Astrocyte (in vitro differentiated cells and primary cell): ENCODE measurements around the gene SRCAP. TPM values are rescaled to one million over a fixed set of nuclear protein-coding genes. Genes with fewer than 3 reads are reported as not detected.

Source experiments
- DNase-seq: peaks from one replicate; pipeline ENCODE4 v3.0.0-alpha.2; 2010; ENCODE audit warnings: low read depth
- FAIRE-seq: peaks from 2 replicates; lab custom pipeline; 2011; peaks lifted over from hg19 to GRCh38; lab: Jason Lieb, UNC
- H2AFZ ChIP-seq: 2 replicates; pipeline ENCODE4 v1.6.0; 2012; ENCODE audit warnings: low read depth, low read length, inconsistent platforms
- H3K27ac ChIP-seq: 2 replicates; pipeline ENCODE4 v1.5.1; 2011; ENCODE audit warnings: low read depth, low read length, inconsistent platforms
- H3K27me3 ChIP-seq: 2 replicates; pipeline ENCODE4 v1.6.0; 2011; ENCODE audit warnings: low read length, inconsistent platforms; ENCODE audit not compliant: insufficient read depth
- H3K36me3 ChIP-seq: 2 replicates; pipeline ENCODE4 v1.5.1; 2011; ENCODE audit warnings: low read length, inconsistent platforms; ENCODE audit not compliant: insufficient read depth
- H3K4me1 ChIP-seq: 2 replicates; pipeline ENCODE4 v1.5.1; 2011; ENCODE audit warnings: low read length, inconsistent platforms; ENCODE audit not compliant: insufficient read depth
- H3K4me2 ChIP-seq: 2 replicates; pipeline ENCODE4 v1.6.0; 2012; ENCODE audit warnings: low read length, inconsistent platforms
- H3K4me3 ChIP-seq: 2 replicates; pipeline ENCODE4 v1.5.1; 2011; ENCODE audit warnings: low read depth, mild to moderate bottlenecking, low read length, inconsistent platforms; ENCODE audit not compliant: insufficient read depth
- H3K79me2 ChIP-seq: 2 replicates; pipeline ENCODE4 v1.6.0; 2012; ENCODE audit warnings: mild to moderate bottlenecking, low read length, inconsistent platforms; ENCODE audit not compliant: insufficient read depth
- H3K9ac ChIP-seq: 2 replicates; pipeline ENCODE4 v1.6.0; 2012; ENCODE audit warnings: mild to moderate bottlenecking, low read length, inconsistent platforms
- H3K9me3 ChIP-seq: 2 replicates; pipeline ENCODE4 v1.5.1; 2012; ENCODE audit warnings: low read depth, mild to moderate bottlenecking, low read length, inconsistent platforms; ENCODE audit not compliant: insufficient read depth
- H4K20me1 ChIP-seq: 2 replicates; pipeline ENCODE4 v1.6.0; 2012; ENCODE audit warnings: low read length, inconsistent platforms; ENCODE audit not compliant: insufficient read depth
- H3K27ac Mint-ChIP-seq: one replicate; pipeline ENCODE4 v1.8.0; 2021; ENCODE audit warnings: mild to moderate bottlenecking, mixed read lengths; ENCODE audit not compliant: unreplicated experiment
- H3K27me3 Mint-ChIP-seq: one replicate; pipeline ENCODE4 v1.8.0; 2021; ENCODE audit warnings: low read depth, mixed read lengths; ENCODE audit not compliant: unreplicated experiment
- H3K36me3 Mint-ChIP-seq: one replicate; pipeline ENCODE4 v1.8.0; 2021; ENCODE audit warnings: low read depth, mixed read lengths; ENCODE audit not compliant: unreplicated experiment
- H3K4me1 Mint-ChIP-seq: one replicate; pipeline ENCODE4 v1.8.0; 2021; ENCODE audit warnings: low read depth, mixed read lengths; ENCODE audit not compliant: unreplicated experiment
- H3K4me3 Mint-ChIP-seq: one replicate; pipeline ENCODE4 v1.8.0; 2021; ENCODE audit warnings: mild to moderate bottlenecking, moderate library complexity, mixed read lengths; ENCODE audit not compliant: unreplicated experiment
- H3K9me3 Mint-ChIP-seq: one replicate; pipeline ENCODE4 v1.8.0; 2021; ENCODE audit warnings: mild to moderate bottlenecking, mixed read lengths; ENCODE audit not compliant: unreplicated experiment
- EZH2 ChIP-seq: IDR thresholded peaks from 2 replicates; pipeline ENCODE4 v1.6.1; 2012; ENCODE audit warnings: mild to moderate bottlenecking, low read length, inconsistent platforms; ENCODE audit not compliant: insufficient read depth
- total RNA-seq: library from RNA; stranded (reverse); gene quantifications from 2 replicates; pipeline ENCODE4 v1.2.1, GENCODE V29; 2021
- TF ChIP-seq, protein P1 (sequence below): IDR thresholded peaks from 2 replicates; pipeline ENCODE4 v1.5.1; 2011; ENCODE audit warnings: low read depth, mild to moderate bottlenecking, inconsistent platforms, low read length, moderate library complexity; ENCODE audit not compliant: insufficient read depth

SRCAP gene
- total RNA-seq, 1 donor from 2014 or later: 50.4 TPM

DNA sequence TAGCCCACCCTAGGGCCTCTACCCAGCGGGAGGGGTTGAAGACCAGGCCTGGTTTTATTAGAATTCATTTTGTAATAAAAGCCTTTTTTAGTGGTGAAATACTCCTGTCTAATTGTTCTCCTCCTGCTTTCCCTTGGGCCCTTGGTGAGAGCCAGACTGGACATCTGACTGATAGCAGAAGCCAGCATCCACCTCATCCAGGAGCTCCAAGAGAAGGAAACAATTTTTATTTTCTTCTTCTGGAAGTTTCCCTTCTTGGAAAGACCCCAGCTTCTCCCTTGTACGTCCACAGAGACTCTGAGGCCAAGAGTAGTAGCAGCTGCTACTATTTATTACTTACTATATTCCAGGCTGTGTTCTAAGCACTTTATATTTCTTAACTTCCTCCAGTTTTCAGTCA, 45.2 kb downstream of the SRCAP start:
- peaks cover 11% of the 10 kb centered on the region for H3K36me3 Mint-ChIP-seq

DNA sequence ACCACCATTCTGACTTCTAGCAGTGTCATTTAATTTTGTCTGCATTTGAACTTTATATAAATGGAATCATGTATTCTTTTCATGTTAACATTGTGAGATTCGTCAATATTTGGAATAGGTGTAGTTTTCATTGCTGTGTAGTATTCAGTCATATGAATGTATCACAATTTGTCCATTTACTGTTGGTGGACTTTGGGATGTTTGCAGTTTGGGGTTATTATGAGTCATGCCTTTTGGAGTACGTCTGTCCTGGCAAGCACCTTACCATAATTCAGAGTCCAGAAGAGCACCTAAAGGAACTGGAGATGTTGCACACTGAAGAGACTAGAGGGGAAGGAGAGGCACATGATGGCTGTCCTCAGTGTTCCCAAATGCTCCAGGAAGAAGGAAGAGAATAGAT, 46.1 kb downstream of the SRCAP start:
- DNase-seq (no peak), FAIRE-seq (no peak)
- Mint-ChIP-seq H3K27me3 (no peaks in the 10 kb centered on the region), H3K36me3 (peaks cover 11% of the 10 kb centered on the region), H3K4me3 (no peak overlapping the region), H3K9me3 (no peaks in the 10 kb centered on the region), H3K4me1 (peaks cover 27% of the 10 kb centered on the region), H3K27ac (no peak overlapping the region)
- H3K79me2 ChIP-seq: peaks cover 19% of the 10 kb centered on the region
- peaks cover 23% of the 10 kb centered on the region for H3K36me3 ChIP-seq
- no peaks in the 10 kb centered on the region for H3K9me3 ChIP-seq
- peaks cover 31% of the 10 kb centered on the region for H3K4me1 ChIP-seq
- no peak overlapping the region for H3K9ac ChIP-seq
- no peaks in the 10 kb centered on the region for H3K27me3 ChIP-seq
- H3K4me3 ChIP-seq: no peak overlapping the region
- H4K20me1 ChIP-seq: peaks cover 29% of the 10 kb centered on the region
- H2AFZ ChIP-seq: no peak overlapping the region
- H3K27ac ChIP-seq: no peak overlapping the region
- H3K4me2 ChIP-seq: no peak overlapping the region
- TF ChIP-seq EZH2: no peak
- TF ChIP-seq, protein P1, sequence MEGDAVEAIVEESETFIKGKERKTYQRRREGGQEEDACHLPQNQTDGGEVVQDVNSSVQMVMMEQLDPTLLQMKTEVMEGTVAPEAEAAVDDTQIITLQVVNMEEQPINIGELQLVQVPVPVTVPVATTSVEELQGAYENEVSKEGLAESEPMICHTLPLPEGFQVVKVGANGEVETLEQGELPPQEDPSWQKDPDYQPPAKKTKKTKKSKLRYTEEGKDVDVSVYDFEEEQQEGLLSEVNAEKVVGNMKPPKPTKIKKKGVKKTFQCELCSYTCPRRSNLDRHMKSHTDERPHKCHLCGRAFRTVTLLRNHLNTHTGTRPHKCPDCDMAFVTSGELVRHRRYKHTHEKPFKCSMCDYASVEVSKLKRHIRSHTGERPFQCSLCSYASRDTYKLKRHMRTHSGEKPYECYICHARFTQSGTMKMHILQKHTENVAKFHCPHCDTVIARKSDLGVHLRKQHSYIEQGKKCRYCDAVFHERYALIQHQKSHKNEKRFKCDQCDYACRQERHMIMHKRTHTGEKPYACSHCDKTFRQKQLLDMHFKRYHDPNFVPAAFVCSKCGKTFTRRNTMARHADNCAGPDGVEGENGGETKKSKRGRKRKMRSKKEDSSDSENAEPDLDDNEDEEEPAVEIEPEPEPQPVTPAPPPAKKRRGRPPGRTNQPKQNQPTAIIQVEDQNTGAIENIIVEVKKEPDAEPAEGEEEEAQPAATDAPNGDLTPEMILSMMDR: no peak

More for the DNA sequence above, 45.2 kb downstream of the SRCAP start:
- no peak for DNase-seq
- no peaks in the 10 kb centered on the region for H3K9me3 ChIP-seq
- peaks cover 28% of the 10 kb centered on the region for H4K20me1 ChIP-seq
- Mint-ChIP-seq H3K4me3 (no peak overlapping the region), H3K4me1 (peaks cover 29% of the 10 kb centered on the region), H3K27ac (peak overlapping the region; percentile 13), H3K9me3 (no peaks in the 10 kb centered on the region), H3K27me3 (no peaks in the 10 kb centered on the region)
- H3K4me2 ChIP-seq: no peak overlapping the region
- no peak overlapping the region for H3K9ac ChIP-seq
- TF ChIP-seq, protein P1: no peak
- TF ChIP-seq EZH2: no peak
- peaks cover 28% of the 10 kb centered on the region for H3K36me3 ChIP-seq
- no peak overlapping the region for H2AFZ ChIP-seq
- peaks cover 30% of the 10 kb centered on the region for H3K4me1 ChIP-seq
- H3K79me2 ChIP-seq: peaks cover 12% of the 10 kb centered on the region
- H3K4me3 ChIP-seq: no peak overlapping the region
- no peak overlapping the region for H3K27ac ChIP-seq
- H3K27me3 ChIP-seq: no peaks in the 10 kb centered on the region
- no peak for FAIRE-seq

DNA sequence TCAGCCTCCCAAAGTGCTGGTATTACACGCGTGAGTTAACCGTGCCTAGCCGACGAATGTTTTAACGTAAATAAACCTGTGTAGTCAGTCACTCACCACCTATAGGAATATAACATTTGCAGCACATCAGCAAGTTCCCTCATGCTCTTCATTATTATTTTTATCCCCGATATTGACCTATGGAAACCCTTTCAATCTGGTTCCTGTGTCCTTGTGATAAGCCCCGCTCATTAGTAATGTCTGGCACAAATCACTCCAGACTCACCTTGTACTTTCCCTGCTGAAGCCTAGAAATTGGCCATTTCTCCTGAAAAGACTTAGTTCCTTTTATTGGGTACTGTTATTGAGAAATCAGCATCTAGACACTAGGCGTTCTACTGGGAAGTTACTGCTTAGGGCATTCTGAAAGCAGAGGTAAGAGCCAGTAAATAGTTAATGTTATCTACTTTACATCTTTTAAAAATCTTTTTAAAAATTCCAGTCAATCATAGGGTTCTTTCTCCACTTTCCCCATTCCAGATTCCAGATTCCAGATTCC, 47.7 kb downstream of the SRCAP start:
- Mint-ChIP-seq H3K36me3 (peaks cover 13% of the 10 kb centered on the region), H3K27ac (no peak overlapping the region), H3K27me3 (no peaks in the 10 kb centered on the region), H3K9me3 (no peaks in the 10 kb centered on the region), H3K4me1 (peaks cover 11% of the 10 kb centered on the region), H3K4me3 (peak overlapping the region; percentile 88)
- Histone ChIP-seq H3K4me3 (no peak overlapping the region), H3K4me2 (no peak overlapping the region), H3K9ac (no peak overlapping the region), H3K79me2 (peaks cover 32% of the 10 kb centered on the region), H3K27ac (no peak overlapping the region), H3K4me1 (peaks cover 15% of the 10 kb centered on the region), H4K20me1 (peaks cover 23% of the 10 kb centered on the region), H3K27me3 (no peaks in the 10 kb centered on the region), H3K36me3 (peaks cover 29% of the 10 kb centered on the region), H3K9me3 (no peaks in the 10 kb centered on the region), H2AFZ (no peak overlapping the region)
- no peak for FAIRE-seq
- no peak for TF ChIP-seq EZH2
- TF ChIP-seq, protein P1: no peak
- DNase-seq: no peak
